Activated T-helper 17 cell treated with anti-CD3 and anti-CD28 coated beads, Interleukin-2, amount 50 U/mL, for 72 hours (primary cell): Measurements from ENCODE around the gene GTF3C6. TPM values are rescaled to one million over a fixed set of nuclear protein-coding genes. Genes with fewer than 3 reads are reported as not detected.

Experiments used
- ATAC-seq: fragments of 150-1000 bp; cut with Tn5 transposase; replicated peaks from 2 replicates; pipeline ENCODE4 v1.10.0; 2021; ENCODE audit warnings: mild to moderate bottlenecking, moderate library complexity
- H3K27ac Mint-ChIP-seq: one replicate; pipeline ENCODE4 v1.8.0; 2022; ENCODE audit warnings: mixed read lengths
- H3K27me3 Mint-ChIP-seq: one replicate; pipeline ENCODE4 v1.8.0; 2022; ENCODE audit warnings: mixed read lengths
- H3K36me3 Mint-ChIP-seq: one replicate; pipeline ENCODE4 v1.8.0; 2022; ENCODE audit warnings: low read depth, mild to moderate bottlenecking, mixed read lengths
- H3K4me1 Mint-ChIP-seq: one replicate; pipeline ENCODE4 v1.8.0; 2022; ENCODE audit warnings: mixed read lengths
- H3K4me3 Mint-ChIP-seq: one replicate; pipeline ENCODE4 v1.8.0; 2022; ENCODE audit warnings: mild to moderate bottlenecking, mixed read lengths
- H3K9me3 Mint-ChIP-seq: one replicate; pipeline ENCODE4 v1.8.0; 2022; ENCODE audit warnings: mixed read lengths
- total RNA-seq, 2 donors: library from RNA; stranded (reverse); gene quantifications; one replicate each; pipeline ENCODE4 v1.2.3, GENCODE V29; 2022

The GTF3C6 gene, protein sequence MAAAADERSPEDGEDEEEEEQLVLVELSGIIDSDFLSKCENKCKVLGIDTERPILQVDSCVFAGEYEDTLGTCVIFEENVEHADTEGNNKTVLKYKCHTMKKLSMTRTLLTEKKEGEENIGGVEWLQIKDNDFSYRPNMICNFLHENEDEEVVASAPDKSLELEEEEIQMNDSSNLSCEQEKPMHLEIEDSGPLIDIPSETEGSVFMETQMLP
- total RNA-seq = 100 to 1,000 TPM in 1 of 2 donors, 10 to 100 TPM in 1; 55.8 to 123 TPM

- H3K27me3 Mint-ChIP-seq = no peaks in the 10 kb centered on the region
- H3K36me3 Mint-ChIP-seq = peaks cover 43% of the 10 kb centered on the region
- peaks cover 4% of the 10 kb centered on the region for H3K4me1 Mint-ChIP-seq
- H3K9me3 Mint-ChIP-seq = no peaks in the 10 kb centered on the region
- peak within 1 kb of the TSS; percentile 97 for H3K27ac Mint-ChIP-seq
- ATAC-seq = peak; percentile 99
- H3K4me3 Mint-ChIP-seq = peak within 1 kb of the TSS; percentile 88
Measured at GRCh38 chr6:110958329-110959192, at the start of gene GTF3C6. Gene GTF3C6, plus strand, starts transcription at chr6:110958706. Its CDS starts 64 bp downstream, at chr6:110958770.

- H3K27me3 Mint-ChIP-seq = no peaks in the 10 kb centered on the region
- H3K4me3 Mint-ChIP-seq = no peak overlapping the region
- H3K4me1 Mint-ChIP-seq = no peaks in the 10 kb centered on the region
- no peak overlapping the region for H3K27ac Mint-ChIP-seq
- no peaks in the 10 kb centered on the region for H3K36me3 Mint-ChIP-seq
- no peak for ATAC-seq
- no peaks in the 10 kb centered on the region for H3K9me3 Mint-ChIP-seq
Measured at GRCh38 chr6:110930781-110931180, 27.7 kb upstream of the GTF3C6 start.

GRCh38 chr6:110933912-110934311 lies 24.6 kb upstream of the GTF3C6 start:
- Mint-ChIP-seq H3K4me3 (no peak overlapping the region), H3K27ac (no peak overlapping the region), H3K27me3 (no peaks in the 10 kb centered on the region), H3K9me3 (no peaks in the 10 kb centered on the region), H3K4me1 (no peaks in the 10 kb centered on the region), H3K36me3 (no peaks in the 10 kb centered on the region)
- no peak for ATAC-seq

GRCh38 chr6:110934381-110934898 lies 24.1 kb upstream of the GTF3C6 start:
- Mint-ChIP-seq H3K36me3 (no peaks in the 10 kb centered on the region), H3K4me1 (no peaks in the 10 kb centered on the region), H3K27me3 (no peaks in the 10 kb centered on the region), H3K4me3 (no peak overlapping the region), H3K9me3 (no peaks in the 10 kb centered on the region), H3K27ac (no peak overlapping the region)
- no peak for ATAC-seq

- H3K36me3 Mint-ChIP-seq = no peaks in the 10 kb centered on the region
- no peaks in the 10 kb centered on the region for H3K27me3 Mint-ChIP-seq
- H3K9me3 Mint-ChIP-seq = no peaks in the 10 kb centered on the region
- no peak for ATAC-seq
- no peak overlapping the region for H3K4me3 Mint-ChIP-seq
- no peaks in the 10 kb centered on the region for H3K4me1 Mint-ChIP-seq
- H3K27ac Mint-ChIP-seq = no peak overlapping the region
Measured at GRCh38 chr6:110935171-110935570, 23.3 kb upstream of the GTF3C6 start.

DNA sequence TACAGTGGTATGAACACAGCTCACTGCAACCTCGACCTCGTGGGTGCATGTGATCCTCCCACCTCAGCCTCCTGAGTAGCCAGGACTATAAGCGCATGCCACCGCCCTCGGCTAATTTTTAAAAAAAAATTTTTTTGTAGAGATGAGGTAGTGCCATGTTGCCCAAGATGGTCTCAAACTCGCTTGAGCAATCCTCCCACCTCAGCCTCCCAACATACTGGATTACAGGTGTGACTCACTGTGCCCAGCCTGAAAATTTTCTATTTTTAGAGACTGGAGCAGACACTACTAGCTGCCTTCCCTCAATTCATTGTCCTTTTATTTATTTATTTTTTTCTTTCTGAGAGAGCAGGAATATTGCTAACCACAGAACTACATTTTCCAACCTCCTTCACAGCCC lies 20.3 kb upstream of the GTF3C6 start:
- no peak for ATAC-seq
- Mint-ChIP-seq H3K9me3 (no peaks in the 10 kb centered on the region), H3K27me3 (no peaks in the 10 kb centered on the region), H3K36me3 (no peaks in the 10 kb centered on the region), H3K27ac (no peak overlapping the region), H3K4me3 (no peak overlapping the region), H3K4me1 (no peaks in the 10 kb centered on the region)

- Mint-ChIP-seq H3K36me3 (no peaks in the 10 kb centered on the region), H3K27me3 (no peaks in the 10 kb centered on the region), H3K9me3 (no peaks in the 10 kb centered on the region), H3K4me1 (peaks cover 4% of the 10 kb centered on the region), H3K27ac (no peak overlapping the region), H3K4me3 (no peak overlapping the region)
- peak; percentile 20 for ATAC-seq
Measured at GRCh38 chr6:110939429-110940200, 18.9 kb upstream of the GTF3C6 start.

DNA sequence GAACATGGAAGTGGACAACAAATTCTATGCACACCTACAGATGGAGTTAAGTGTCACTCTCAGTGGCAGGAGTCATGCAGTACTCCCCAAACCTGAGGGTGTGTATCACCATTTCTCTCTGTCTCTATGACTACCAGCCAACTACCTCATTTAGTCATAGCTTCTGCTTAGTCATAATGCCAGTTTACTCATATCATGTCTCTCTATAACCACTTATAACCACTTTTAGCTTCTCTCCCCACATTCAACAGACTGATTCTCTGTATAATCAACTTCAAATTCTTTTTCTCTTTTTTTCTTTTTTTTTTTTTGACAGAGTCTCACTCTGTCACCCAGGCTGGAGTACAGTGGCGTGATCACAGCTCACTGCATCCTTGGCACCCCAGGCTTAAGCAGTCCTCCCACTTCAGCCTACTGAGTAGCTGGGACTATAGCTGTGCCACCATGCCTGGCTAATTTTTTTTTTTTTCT lies 13.8 kb upstream of the GTF3C6 start:
- Mint-ChIP-seq H3K4me3 (peak overlapping the region; percentile 38), H3K9me3 (no peaks in the 10 kb centered on the region), H3K4me1 (peaks cover 4% of the 10 kb centered on the region), H3K36me3 (no peaks in the 10 kb centered on the region), H3K27ac (peak overlapping the region; percentile 93), H3K27me3 (no peaks in the 10 kb centered on the region)
- peak; percentile 98 for ATAC-seq

DNA sequence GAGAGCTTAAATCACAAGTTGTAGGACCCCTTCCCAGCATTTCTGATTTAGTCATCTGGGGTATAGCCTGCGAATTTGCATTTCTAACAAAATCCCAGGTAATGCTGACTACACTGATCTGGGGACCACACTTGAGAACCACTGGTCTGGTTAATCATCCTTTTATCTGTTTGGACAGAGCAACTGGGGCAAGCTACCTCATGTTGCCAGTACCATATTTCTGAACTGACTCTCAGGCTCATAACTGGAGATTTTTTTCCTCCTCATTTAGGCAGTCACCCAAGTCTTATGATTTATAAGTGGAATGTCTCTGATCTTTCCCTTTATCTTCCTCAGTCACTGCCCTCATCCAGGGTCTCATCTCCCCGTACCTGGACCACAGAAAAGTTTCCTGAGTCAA lies 12.0 kb upstream of the GTF3C6 start:
- ATAC-seq = no peak
- Mint-ChIP-seq H3K27me3 (no peaks in the 10 kb centered on the region), H3K36me3 (no peaks in the 10 kb centered on the region), H3K27ac (peak overlapping the region; percentile 24), H3K4me3 (no peak overlapping the region), H3K9me3 (no peaks in the 10 kb centered on the region), H3K4me1 (peaks cover 4% of the 10 kb centered on the region)

- no peak for ATAC-seq
- no peak overlapping the region for H3K27ac Mint-ChIP-seq
- H3K27me3 Mint-ChIP-seq = no peaks in the 10 kb centered on the region
- H3K4me3 Mint-ChIP-seq = no peak overlapping the region
- no peaks in the 10 kb centered on the region for H3K4me1 Mint-ChIP-seq
- H3K36me3 Mint-ChIP-seq = no peaks in the 10 kb centered on the region
- no peaks in the 10 kb centered on the region for H3K9me3 Mint-ChIP-seq
Measured at GRCh38 chr6:110949679-110950285, 8.7 kb upstream of the GTF3C6 start.

GRCh38 chr6:110950440-110950839 lies 8.1 kb upstream of the GTF3C6 start:
- H3K9me3 Mint-ChIP-seq = no peaks in the 10 kb centered on the region
- H3K27me3 Mint-ChIP-seq = no peaks in the 10 kb centered on the region
- no peak overlapping the region for H3K4me3 Mint-ChIP-seq
- H3K27ac Mint-ChIP-seq = no peak overlapping the region
- no peaks in the 10 kb centered on the region for H3K36me3 Mint-ChIP-seq
- ATAC-seq = no peak
- H3K4me1 Mint-ChIP-seq = no peaks in the 10 kb centered on the region

GRCh38 chr6:110951008-110951407 lies 7.5 kb upstream of the GTF3C6 start:
- H3K4me3 Mint-ChIP-seq = no peak overlapping the region
- H3K27ac Mint-ChIP-seq = no peak overlapping the region
- H3K4me1 Mint-ChIP-seq = no peaks in the 10 kb centered on the region
- no peaks in the 10 kb centered on the region for H3K27me3 Mint-ChIP-seq
- H3K9me3 Mint-ChIP-seq = no peaks in the 10 kb centered on the region
- no peak for ATAC-seq
- no peaks in the 10 kb centered on the region for H3K36me3 Mint-ChIP-seq

DNA sequence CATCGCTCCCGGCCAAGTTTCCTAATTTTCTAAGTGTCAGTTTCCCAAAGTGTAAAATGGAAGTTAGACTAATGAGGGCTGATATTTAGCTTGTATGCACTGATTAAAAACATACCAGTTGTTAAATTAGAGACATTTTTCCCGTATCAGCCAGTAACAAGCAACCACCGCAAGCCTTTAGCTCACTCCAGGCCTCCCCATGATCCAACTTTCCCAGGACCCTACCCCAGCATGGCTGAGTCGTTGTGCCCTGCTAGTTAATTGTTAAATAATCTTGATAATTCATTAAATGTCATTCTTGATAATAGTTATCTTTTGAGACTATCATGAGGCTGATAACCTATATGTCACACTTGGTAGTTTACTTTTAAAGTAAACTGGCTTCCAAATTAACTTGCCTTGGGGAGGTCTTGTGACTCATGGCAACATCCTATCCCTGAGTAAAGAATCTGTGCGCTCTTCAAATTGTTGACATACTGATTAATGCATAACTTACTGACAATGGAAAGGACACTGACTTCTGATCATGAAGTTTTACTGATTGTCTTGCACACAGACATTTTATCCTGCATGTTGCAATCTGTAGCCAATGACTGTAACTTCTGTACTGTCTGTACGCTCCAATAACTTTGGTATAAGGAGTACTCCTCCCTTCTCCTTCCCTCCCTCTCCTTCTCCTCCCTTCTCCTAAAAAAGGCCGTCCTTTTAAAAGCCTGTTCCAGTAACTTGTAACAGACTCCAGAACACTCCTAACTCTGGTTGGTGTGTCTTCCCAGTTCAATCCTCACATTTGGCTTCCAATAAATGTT lies 6.3 kb upstream of the GTF3C6 start:
- Mint-ChIP-seq H3K27ac (no peak overlapping the region), H3K36me3 (no peaks in the 10 kb centered on the region), H3K4me1 (no peaks in the 10 kb centered on the region), H3K27me3 (no peaks in the 10 kb centered on the region), H3K4me3 (no peak overlapping the region), H3K9me3 (no peaks in the 10 kb centered on the region)
- no peak for ATAC-seq
